Measurements from ENCODE around the gene PRPF31.

DNA sequence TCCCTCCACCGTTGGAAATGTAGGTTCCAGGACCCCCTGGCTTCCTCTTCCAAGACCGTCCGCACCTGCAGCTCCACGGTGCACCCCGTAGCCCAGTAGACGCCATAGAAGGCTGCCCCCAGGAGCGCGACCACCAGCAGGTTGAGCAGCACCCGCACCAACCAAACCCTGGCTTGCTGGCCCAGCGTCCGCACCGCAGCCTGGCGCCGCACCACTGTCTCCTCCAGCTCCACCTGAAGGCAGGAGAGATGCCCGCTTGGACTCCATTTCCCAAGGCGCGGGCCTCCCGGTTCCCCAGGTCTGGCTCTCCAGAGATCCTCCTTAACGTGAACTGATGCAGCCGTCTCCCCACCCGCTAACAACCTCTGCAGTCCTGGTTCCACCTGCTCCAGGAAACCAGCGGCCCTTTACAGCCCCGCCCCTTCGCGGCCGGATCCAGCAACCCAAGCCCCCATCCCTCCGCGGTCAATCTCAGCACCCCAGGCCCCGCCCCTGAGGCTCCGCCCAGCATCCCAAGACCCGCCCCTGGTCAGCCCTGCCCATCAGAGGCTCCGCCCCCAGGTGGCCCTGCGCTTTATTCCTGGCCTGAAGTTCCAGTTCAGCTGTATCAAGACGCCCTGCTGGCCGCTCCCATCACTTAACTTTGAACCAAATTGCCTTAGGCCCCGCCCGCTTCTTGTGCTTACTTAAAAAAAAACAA is 49.0 kb downstream of the PRPF31 start:
- TF ChIP-seq, protein P1, sequence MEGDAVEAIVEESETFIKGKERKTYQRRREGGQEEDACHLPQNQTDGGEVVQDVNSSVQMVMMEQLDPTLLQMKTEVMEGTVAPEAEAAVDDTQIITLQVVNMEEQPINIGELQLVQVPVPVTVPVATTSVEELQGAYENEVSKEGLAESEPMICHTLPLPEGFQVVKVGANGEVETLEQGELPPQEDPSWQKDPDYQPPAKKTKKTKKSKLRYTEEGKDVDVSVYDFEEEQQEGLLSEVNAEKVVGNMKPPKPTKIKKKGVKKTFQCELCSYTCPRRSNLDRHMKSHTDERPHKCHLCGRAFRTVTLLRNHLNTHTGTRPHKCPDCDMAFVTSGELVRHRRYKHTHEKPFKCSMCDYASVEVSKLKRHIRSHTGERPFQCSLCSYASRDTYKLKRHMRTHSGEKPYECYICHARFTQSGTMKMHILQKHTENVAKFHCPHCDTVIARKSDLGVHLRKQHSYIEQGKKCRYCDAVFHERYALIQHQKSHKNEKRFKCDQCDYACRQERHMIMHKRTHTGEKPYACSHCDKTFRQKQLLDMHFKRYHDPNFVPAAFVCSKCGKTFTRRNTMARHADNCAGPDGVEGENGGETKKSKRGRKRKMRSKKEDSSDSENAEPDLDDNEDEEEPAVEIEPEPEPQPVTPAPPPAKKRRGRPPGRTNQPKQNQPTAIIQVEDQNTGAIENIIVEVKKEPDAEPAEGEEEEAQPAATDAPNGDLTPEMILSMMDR (IDR thresholded peaks at IDR 0.05): no peak
- no peak for TF ChIP-seq POLR2A (IDR thresholded peaks at IDR 0.05)
